Fibroblast of lung (primary cell): ENCODE results near the gene CLEC18B. TPM values are rescaled to one million over a fixed set of nuclear protein-coding genes. Genes with fewer than 3 reads are reported as not detected.
"Not testable (repeated sequence)": the region's sequence is repeated elsewhere in the genome, so short reads cannot be mapped to it uniquely, and the experiment has no call there.

Experiments
- DNase-seq, 2 donors: peaks; one replicate each; pipeline versions ENCODE4 v3.0.0 to v3.0.0-alpha.2; 2010; ENCODE audit warnings: low read depth in 2 of 2
- H2AFZ ChIP-seq: 2 replicates; pipeline ENCODE4 v1.5.1; 2012; ENCODE audit warnings: low read length, control low read depth, inconsistent platforms
- H3K27ac ChIP-seq: 2 replicates; pipeline ENCODE4 v1.5.1; 2011; ENCODE audit warnings: low read length, control low read depth; ENCODE audit not compliant: insufficient read depth
- H3K27me3 ChIP-seq: 2 replicates; pipeline ENCODE4 v1.5.1; 2011; ENCODE audit warnings: mild to moderate bottlenecking, low read length; ENCODE audit not compliant: control insufficient read depth, insufficient read depth
- H3K36me3 ChIP-seq: 2 replicates; pipeline ENCODE4 v1.5.1; 2011; ENCODE audit warnings: low read length; ENCODE audit not compliant: control insufficient read depth, insufficient read depth
- H3K4me1 ChIP-seq: 2 replicates; pipeline ENCODE4 v1.5.1; 2011; ENCODE audit warnings: low read length; ENCODE audit not compliant: control insufficient read depth, insufficient read depth; ENCODE audit errors: extremely low read depth
- H3K4me2 ChIP-seq: 2 replicates; pipeline ENCODE4 v1.5.1; 2011; ENCODE audit warnings: low read length, control low read depth; ENCODE audit not compliant: insufficient read depth; ENCODE audit errors: extremely low read depth
- H3K4me3 ChIP-seq, 4 experiments: fragments of 200-600 bp in 1 of 4; sonication (generic) in 1 of 4; replicated peaks in 1 of 4; 2 replicates each; pipeline ENCODE4 v1.5.1; 2011 to 2016; ENCODE audit warnings: low read length in 4 of 4, low read depth in 3 of 4, mild to moderate bottlenecking in 3 of 4, control low read depth in 2 of 4, inconsistent platforms in 1 of 4, mixed read lengths in 1 of 4; ENCODE audit not compliant: insufficient read depth in 1 of 4; ENCODE audit errors: control extremely low read depth in 1 of 4
- H3K79me2 ChIP-seq: 2 replicates; pipeline ENCODE4 v1.5.1; 2012; ENCODE audit warnings: mild to moderate bottlenecking, low read length, inconsistent platforms; ENCODE audit not compliant: control insufficient read depth, insufficient read depth
- H3K9ac ChIP-seq: 2 replicates; pipeline ENCODE4 v1.5.1; 2011; ENCODE audit warnings: mild to moderate bottlenecking, low read length, control low read depth; ENCODE audit not compliant: insufficient read depth
- H3K9me3 ChIP-seq: 2 replicates; pipeline ENCODE4 v1.5.1; 2012; ENCODE audit warnings: low read depth, low read length; ENCODE audit not compliant: control insufficient read depth, insufficient read depth
- H4K20me1 ChIP-seq: 2 replicates; pipeline ENCODE4 v1.5.1; 2011; ENCODE audit warnings: low read length; ENCODE audit not compliant: control insufficient read depth, insufficient read depth; ENCODE audit errors: extremely low read depth
- polyA plus RNA-seq, 2 donors: library from polyadenylated mRNA; depleted of rRNA in 1 of 2; stranded (reverse) in 1 of 2; unstranded in 1 of 2; fragments of >200 nt; gene quantifications; 2 replicates each; pipeline ENCODE4 v1.2.1, GENCODE V29; 2011 to 2012; ENCODE audit warnings: missing spikeins in 1 of 2
- total RNA-seq: library from RNA; depleted of rRNA; stranded (reverse); fragments of >200 nt; gene quantifications from 2 replicates; pipeline ENCODE4 v1.2.1, GENCODE V29; 2014

The CLEC18B gene
- total and polyA plus RNA-seq, 2 donors (not counting 1 experiment from before 2014, with no cell fraction given) = 0.15 to 0.83 TPM

- not testable (repeated sequence) for H3K79me2 ChIP-seq, DNase-seq, H2AFZ ChIP-seq, H3K27ac ChIP-seq, H3K4me1 ChIP-seq, H4K20me1 ChIP-seq, H3K4me2 ChIP-seq, H3K9me3 ChIP-seq, H3K27me3 ChIP-seq, H3K36me3 ChIP-seq, H3K9ac ChIP-seq, H3K4me3 ChIP-seq
These were observed 11.0 kb downstream of the CLEC18B start for GRCh38 chr16:74410057-74410957.

GRCh38 chr16:74409185-74409981 is 11.9 kb downstream of the CLEC18B start:
- H3K4me1 ChIP-seq, H3K9me3 ChIP-seq, H2AFZ ChIP-seq, H3K27me3 ChIP-seq, H3K4me3 ChIP-seq, H3K9ac ChIP-seq, H3K4me2 ChIP-seq, H4K20me1 ChIP-seq, H3K27ac ChIP-seq, DNase-seq, H3K36me3 ChIP-seq, H3K79me2 ChIP-seq: not testable (repeated sequence)

- H3K4me2 ChIP-seq, H3K36me3 ChIP-seq, H3K9ac ChIP-seq, H4K20me1 ChIP-seq, H3K79me2 ChIP-seq, H3K27ac ChIP-seq, H3K27me3 ChIP-seq, H3K9me3 ChIP-seq, H3K4me1 ChIP-seq: not testable (repeated sequence)
- peak in 1 of 2 donors; percentile 25 for DNase-seq
- Histone ChIP-seq H2AFZ (peak overlapping the region; percentile 38), H3K4me3 (peak overlapping the region in 1 of 4 experiments; percentile 44)
These were observed 13.9 kb downstream of the CLEC18B start for GRCh38 chr16:74407362-74407705.

- not testable (repeated sequence) for H4K20me1 ChIP-seq, H3K4me2 ChIP-seq, H3K4me1 ChIP-seq, H2AFZ ChIP-seq, H3K9ac ChIP-seq, H3K79me2 ChIP-seq, DNase-seq, H3K36me3 ChIP-seq, H3K27me3 ChIP-seq, H3K27ac ChIP-seq, H3K9me3 ChIP-seq
- H3K4me3 ChIP-seq = peak overlapping the region in 1 of 4 experiments; percentile 44
These were observed 14.5 kb downstream of the CLEC18B start for GRCh38 chr16:74406600-74407361.

- H3K36me3 ChIP-seq, H3K4me1 ChIP-seq, DNase-seq, H3K79me2 ChIP-seq, H3K27ac ChIP-seq, H3K9ac ChIP-seq, H4K20me1 ChIP-seq, H3K4me3 ChIP-seq, H3K27me3 ChIP-seq, H3K4me2 ChIP-seq, H2AFZ ChIP-seq, H3K9me3 ChIP-seq: not testable (repeated sequence)
These were observed 16.9 kb downstream of the CLEC18B start for GRCh38 chr16:74404148-74404933.

- H3K36me3 ChIP-seq, H3K79me2 ChIP-seq, H3K4me1 ChIP-seq, H3K9me3 ChIP-seq, H3K27ac ChIP-seq, H3K9ac ChIP-seq, H3K27me3 ChIP-seq, H4K20me1 ChIP-seq, DNase-seq, H3K4me2 ChIP-seq, H3K4me3 ChIP-seq, H2AFZ ChIP-seq: not testable (repeated sequence)
These were observed 21.0 kb downstream of the CLEC18B start for GRCh38 chr16:74400238-74400637.
